GM18951 (cell line): ENCODE data around the gene AQP3.
"Not testable (repeated sequence)": the region's sequence is repeated elsewhere in the genome, so short reads cannot be mapped to it uniquely, and the experiment has no call there.

ENCODE experiments used
- POLR2A ChIP-seq: IDR thresholded peaks from 4 replicates; pipeline ENCODE4 v1.6.1; 2011; ENCODE audit warnings: mild to moderate bottlenecking; ENCODE audit not compliant: insufficient read length, insufficient read depth; ENCODE audit errors: extremely low read depth
- in situ Hi-C: fragments of 300-500 bp; cut with MboI; formaldehyde crosslinking; loops from one replicate; pipeline ENCODE4 v1.12.0; 2022; ENCODE audit warnings: low sequenced_read_pairs, mixed read lengths, inconsistent platforms; ENCODE audit not compliant: unreplicated experiment

AQP3 gene

DNA sequence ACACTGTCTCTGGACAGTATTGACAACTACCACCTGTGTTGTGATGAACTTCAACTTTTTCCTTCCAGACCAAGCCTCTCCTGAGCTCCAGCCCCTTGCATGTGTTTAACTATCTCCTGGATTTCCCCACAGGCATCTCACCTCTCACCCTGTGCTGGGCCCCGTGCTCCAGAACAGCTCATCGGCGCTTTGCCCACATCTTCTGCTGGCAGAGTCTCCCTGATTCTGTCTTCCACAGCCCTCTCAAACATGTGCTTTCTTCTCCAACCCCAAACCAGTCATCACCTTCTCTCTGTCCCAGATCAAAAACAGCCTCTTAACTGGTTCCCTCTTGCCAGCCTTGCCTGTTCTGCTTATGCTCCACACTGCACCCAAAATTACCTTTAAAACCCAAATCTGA lies 53.4 kb downstream of the AQP3 start:
- in situ Hi-C loops: not testable (repeated sequence)

DNA sequence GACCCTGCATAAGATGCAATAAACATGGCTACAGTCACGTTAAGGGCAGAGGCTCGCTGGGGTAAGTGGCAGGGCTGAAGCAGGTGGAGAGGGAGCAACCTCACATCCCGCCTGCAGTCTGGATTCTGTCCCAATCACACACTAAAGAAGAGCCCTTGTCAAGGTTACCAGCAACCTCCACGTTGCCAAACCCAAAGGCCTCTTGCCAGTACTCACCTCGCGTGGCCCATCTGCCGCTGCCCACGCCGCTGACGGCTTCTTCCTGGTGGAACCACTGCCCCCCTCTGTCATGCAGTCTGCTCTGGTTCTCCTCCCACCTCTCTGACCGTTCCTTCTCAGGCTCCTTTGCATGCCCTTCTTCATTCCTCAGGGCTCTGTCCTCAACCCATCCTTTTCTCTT lies 53.8 kb downstream of the AQP3 start:
- in situ Hi-C loops: no loop called here
- TF ChIP-seq POLR2A: no peak

DNA sequence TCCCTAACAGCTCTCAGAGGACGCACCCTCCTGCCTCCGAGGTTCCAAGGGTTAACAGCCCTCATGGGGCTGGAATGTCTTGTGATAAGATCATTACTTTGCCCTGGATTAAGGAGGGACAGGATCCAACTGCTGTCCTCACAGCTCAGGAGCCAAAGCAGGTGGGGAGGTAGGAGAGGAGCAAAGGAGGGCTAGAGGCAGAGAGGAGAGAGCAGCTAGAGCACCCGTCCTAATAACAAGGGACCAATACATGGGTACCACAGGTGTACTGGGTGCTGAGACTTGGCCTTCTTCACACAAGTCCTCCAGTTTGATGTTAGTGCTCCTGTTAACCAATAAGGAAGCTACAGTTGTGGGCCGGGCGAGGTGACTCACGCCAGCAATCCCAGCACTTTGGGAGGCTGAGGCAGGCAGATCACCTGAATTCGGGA lies 54.8 kb downstream of the AQP3 start:
- in situ Hi-C loops: not testable (repeated sequence)
